Measurements from ENCODE around the gene COPZ2. TPM values are rescaled to one million over a fixed set of nuclear protein-coding genes. Genes with fewer than 3 reads are reported as not detected.

COPZ2 gene
- total RNA-seq, 2 donors from 2014 or later = 18.1 to 18.5 TPM

DNA sequence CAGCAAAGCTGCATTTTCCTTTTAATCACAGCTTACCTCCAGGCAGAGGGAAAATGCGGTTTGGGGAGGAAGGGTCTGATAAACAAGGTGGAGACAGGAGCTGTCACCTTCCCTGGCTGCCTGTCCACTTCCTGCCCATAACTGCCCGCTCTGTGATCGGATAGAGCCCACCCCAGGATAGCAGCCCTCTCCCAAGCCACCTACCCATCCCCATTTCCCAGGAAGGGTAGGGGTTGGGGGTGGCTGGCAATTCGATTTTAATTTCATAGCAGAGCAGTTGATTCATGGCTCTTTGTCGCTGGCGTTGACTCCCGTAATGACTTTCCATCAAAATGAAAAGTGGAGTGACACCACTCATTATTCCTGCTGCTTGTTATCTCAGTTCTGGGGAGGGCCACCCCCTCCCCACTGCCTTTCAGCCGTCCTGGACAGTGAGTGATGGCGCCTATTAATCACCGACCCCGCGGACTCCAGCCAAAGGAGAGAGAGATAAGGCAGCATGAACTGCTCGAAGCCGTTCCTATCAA, 55.4 kb downstream of the COPZ2 start:
- WGBS = 77% methylated on average over 14 of the region's 14 CpGs
- Histone ChIP-seq H3K27me3 (replicated peaks; ENCODE audit: insufficient read depth) (no peaks in the 10 kb centered on the region), H3K9me3 (no peaks in the 10 kb centered on the region), H3K27ac (no peak overlapping the region), H3K4me1 (replicated peaks) (peaks cover 18% of the 10 kb centered on the region), H3K36me3 (peaks cover 8 to 19% of the 10 kb centered on the region in 2 donors), H3K4me3 (no peak overlapping the region)
- no peak for DNase-seq (ENCODE audit: low spot score)
- intact Hi-C loops (cut with DNase I) = no loop called here
- TF ChIP-seq POLR2A (IDR thresholded peaks at IDR 0.05) (no peak), POLR2AphosphoS5 (IDR thresholded peaks at IDR 0.05) (no peak)
- TF ChIP-seq, protein P1, sequence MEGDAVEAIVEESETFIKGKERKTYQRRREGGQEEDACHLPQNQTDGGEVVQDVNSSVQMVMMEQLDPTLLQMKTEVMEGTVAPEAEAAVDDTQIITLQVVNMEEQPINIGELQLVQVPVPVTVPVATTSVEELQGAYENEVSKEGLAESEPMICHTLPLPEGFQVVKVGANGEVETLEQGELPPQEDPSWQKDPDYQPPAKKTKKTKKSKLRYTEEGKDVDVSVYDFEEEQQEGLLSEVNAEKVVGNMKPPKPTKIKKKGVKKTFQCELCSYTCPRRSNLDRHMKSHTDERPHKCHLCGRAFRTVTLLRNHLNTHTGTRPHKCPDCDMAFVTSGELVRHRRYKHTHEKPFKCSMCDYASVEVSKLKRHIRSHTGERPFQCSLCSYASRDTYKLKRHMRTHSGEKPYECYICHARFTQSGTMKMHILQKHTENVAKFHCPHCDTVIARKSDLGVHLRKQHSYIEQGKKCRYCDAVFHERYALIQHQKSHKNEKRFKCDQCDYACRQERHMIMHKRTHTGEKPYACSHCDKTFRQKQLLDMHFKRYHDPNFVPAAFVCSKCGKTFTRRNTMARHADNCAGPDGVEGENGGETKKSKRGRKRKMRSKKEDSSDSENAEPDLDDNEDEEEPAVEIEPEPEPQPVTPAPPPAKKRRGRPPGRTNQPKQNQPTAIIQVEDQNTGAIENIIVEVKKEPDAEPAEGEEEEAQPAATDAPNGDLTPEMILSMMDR (IDR thresholded peaks at IDR 0.05) = no peak

DNA sequence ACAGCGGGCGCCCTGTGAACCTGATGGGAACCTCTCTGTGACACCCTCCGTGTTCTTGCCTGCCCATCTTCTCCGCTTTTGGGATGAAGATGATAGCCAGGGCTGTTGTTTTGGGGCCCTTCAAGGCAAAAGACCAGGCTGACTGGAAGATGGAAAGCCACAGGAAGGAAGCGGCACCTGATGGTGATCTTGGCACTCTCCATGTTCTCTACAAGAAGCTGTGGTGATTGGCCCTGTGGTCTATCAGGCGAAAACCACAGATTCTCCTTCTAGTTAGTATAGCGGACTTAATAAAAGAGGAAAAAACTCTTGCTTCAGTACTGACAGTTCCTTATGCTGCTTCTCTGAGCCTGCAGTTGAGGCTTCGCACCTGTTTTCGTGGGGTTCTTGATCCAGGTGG, 56.1 kb downstream of the COPZ2 start:
- DNase-seq (ENCODE audit: low spot score) = no peak
- H3K36me3 ChIP-seq = peaks cover 8 to 19% of the 10 kb centered on the region in 2 donors
- no peaks in the 10 kb centered on the region for H3K27me3 ChIP-seq (replicated peaks; ENCODE audit: insufficient read depth)
- no peaks in the 10 kb centered on the region for H3K9me3 ChIP-seq
- no peak overlapping the region for H3K27ac ChIP-seq
- H3K4me1 ChIP-seq (replicated peaks) = peaks cover 15% of the 10 kb centered on the region
- H3K4me3 ChIP-seq = no peak overlapping the region
- 96% methylated on average over 9 of the region's 9 CpGs for WGBS
- intact Hi-C loops (cut with DNase I) = no loop called here
- TF ChIP-seq POLR2A (IDR thresholded peaks at IDR 0.05) (no peak), POLR2AphosphoS5 (IDR thresholded peaks at IDR 0.05) (no peak)
- TF ChIP-seq, protein P1 (IDR thresholded peaks at IDR 0.05) = no peak

DNA sequence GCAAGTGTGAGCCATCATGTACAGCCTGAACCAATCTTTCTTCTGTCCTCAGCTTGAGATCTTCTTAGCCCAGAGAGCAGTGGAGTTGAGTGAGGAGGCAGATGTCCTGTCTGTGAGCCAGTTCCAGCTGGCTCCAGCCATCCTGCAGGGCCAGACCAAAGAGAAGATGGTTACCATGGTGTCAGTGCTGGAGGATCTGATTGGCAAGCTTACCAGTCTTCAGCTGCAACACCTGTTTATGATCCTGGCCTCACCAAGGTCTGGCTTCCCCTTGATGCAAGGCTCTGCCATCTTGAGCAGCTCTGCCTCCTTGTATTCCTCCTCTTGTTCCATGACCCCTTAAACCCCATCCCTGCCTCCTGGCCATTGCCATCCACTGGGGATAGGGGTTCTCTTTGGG, 57.1 kb downstream of the COPZ2 start:
- Histone ChIP-seq H3K4me3 (no peak overlapping the region), H3K27me3 (replicated peaks; ENCODE audit: insufficient read depth) (no peaks in the 10 kb centered on the region), H3K27ac (no peak overlapping the region), H3K4me1 (replicated peaks) (peaks cover 15% of the 10 kb centered on the region), H3K36me3 (peaks cover 8 to 26% of the 10 kb centered on the region in 2 donors), H3K9me3 (no peaks in the 10 kb centered on the region)
- no peak for DNase-seq (ENCODE audit: low spot score)
- intact Hi-C loops (cut with DNase I) = no loop called here
- no peak for TF ChIP-seq POLR2AphosphoS5 (IDR thresholded peaks at IDR 0.05)
- TF ChIP-seq POLR2A (IDR thresholded peaks at IDR 0.05) = no peak
- TF ChIP-seq, protein P1 (IDR thresholded peaks at IDR 0.05) = no peak

DNA sequence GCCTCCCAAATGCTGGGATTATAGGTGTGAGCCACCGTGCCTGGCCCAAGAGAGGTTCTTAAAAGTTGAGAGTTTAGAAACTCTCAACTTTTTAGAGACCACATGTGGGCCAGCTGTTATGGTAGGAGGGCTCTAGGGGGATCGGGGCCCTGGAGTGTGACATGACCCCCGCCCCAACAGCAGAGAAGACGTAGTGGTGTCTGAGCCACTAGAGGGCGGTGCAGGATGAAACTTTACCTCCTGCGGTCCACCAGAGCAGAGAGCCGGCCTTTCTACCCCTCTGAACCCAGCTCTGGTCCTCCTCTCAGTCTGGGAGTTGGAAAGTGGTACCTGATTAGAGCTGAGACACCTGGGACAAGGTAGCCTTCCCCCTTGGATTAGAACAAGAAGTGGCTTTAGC, 59.3 kb downstream of the COPZ2 start:
- peak; percentile 37 for DNase-seq (ENCODE audit: low spot score)
- H3K36me3 ChIP-seq = peaks cover 13 to 37% of the 10 kb centered on the region in 2 donors
- 14% methylated on average over 7 of the region's 7 CpGs for WGBS
- TF ChIP-seq, protein P1 (IDR thresholded peaks at IDR 0.05) = peak; percentile 19 to 74 (median 64)
- no peak for TF ChIP-seq POLR2AphosphoS5 (IDR thresholded peaks at IDR 0.05)
- H3K4me3 ChIP-seq = no peak overlapping the region
- peaks cover 5% of the 10 kb centered on the region for H3K4me1 ChIP-seq (replicated peaks)
- H3K9me3 ChIP-seq = no peaks in the 10 kb centered on the region
- intact Hi-C loops (cut with DNase I) = loop anchor here (5.0 kb wide), 1 partner anchor 39 kb away; no protein-coding TSS in a partner anchor
- H3K27me3 ChIP-seq (replicated peaks; ENCODE audit: insufficient read depth) = no peaks in the 10 kb centered on the region
- H3K27ac ChIP-seq = no peak overlapping the region

MicroRNAs within 50 kb of the gene (microRNA counts, 767-probe panel; counts per million panel counts)
- 431 to 1,631 counts per million in 2 donors for microRNA hsa-miR-152

Small RNA genes lying within 50 kb of the gene (microRNA-seq; reads per million reads assigned to microRNA genes)
- gene MIR152 = 585 reads per million, percentile 86 among the genes with 10 or more reads in this experiment

Small RNA genes lying within 50 kb of the gene (small RNA-seq; reads per million reads assigned to genes)
- gene AC004477.2 (0 reads per million in 2 donors), gene MIR152 (102 to 159 reads per million in 2 donors)

Other genes starting within 250 kb of the COPZ2 start
- gene OSBPL7, start 216.0 kb downstream of the COPZ2 start, total RNA-seq = 10 to 100 TPM; 15.0 to 19.2 TPM
- 10 to 100 TPM; 46.6 to 47.0 TPM for gene MRPL10, start 206.3 kb downstream of the COPZ2 start, total RNA-seq
- gene LRRC46, start 206.1 kb downstream of the COPZ2 start, total RNA-seq = 1 to 10 TPM; 1.1 to 4.9 TPM
- gene SCRN2, start 196.5 kb downstream of the COPZ2 start, total RNA-seq = 10 to 100 TPM; 32.6 to 44.4 TPM
- gene SP6, start 186.6 kb downstream of the COPZ2 start, total RNA-seq = 1 to 10 TPM; 1.4 to 3.1 TPM
- 10 to 100 TPM; 15.2 to 15.8 TPM for gene SP2, start 141.6 kb downstream of the COPZ2 start, total RNA-seq
- 10 to 100 TPM; 37.3 to 55.2 TPM for gene PNPO, start 96.2 kb downstream of the COPZ2 start, total RNA-seq
- gene PRR15L, start 79.9 kb downstream of the COPZ2 start, total RNA-seq = 10 to 100 TPM; 19.9 to 59.7 TPM
- 100 to 1,000 TPM; 185 to 193 TPM for gene CDK5RAP3, start 66.7 kb downstream of the COPZ2 start, total RNA-seq
- gene NFE2L1, start 10.6 kb upstream of the COPZ2 start, total RNA-seq = 100 to 1,000 TPM in 1 of 2 donors, 10 to 100 TPM in 1; 87.8 to 244 TPM
- 10 to 100 TPM; 35.0 to 43.7 TPM for gene CBX1, start 63.7 kb upstream of the COPZ2 start, total RNA-seq
- 10 to 100 TPM; 15.2 to 16.0 TPM for gene SNX11, start 70.0 kb upstream of the COPZ2 start, total RNA-seq